SU-DHL-6 (cell line): Measurements from ENCODE around the gene EHBP1L1.

Source experiments
- H2AFZ ChIP-seq: fragments of 200-600 bp; sonication (generic); 2 replicates; pipeline ENCODE4 v1.6.1; 2014; ENCODE audit warnings: low read depth, mild to moderate bottlenecking, moderate library complexity, mixed read lengths, antibody characterized with exemption, low read length; ENCODE audit not compliant: severe bottlenecking
- H3F3A ChIP-seq: fragments of 200-600 bp; shearing (Covaris generic); 2 replicates; pipeline ENCODE4 v1.6.0; 2016; ENCODE audit warnings: antibody characterized with exemption, mild to moderate bottlenecking; ENCODE audit not compliant: insufficient read depth
- H3K27ac ChIP-seq: fragments of 200-600 bp; sonication (generic); 2 replicates; pipeline ENCODE4 v1.5.1; 2016; ENCODE audit warnings: low read depth, mild to moderate bottlenecking, low read length, moderate library complexity, mixed read lengths
- H3K27me3 ChIP-seq: fragments of 200-600 bp; sonication (generic), shearing (Covaris generic); 2 replicates; pipeline ENCODE4 v1.6.0; 2014; ENCODE audit warnings: mild to moderate bottlenecking, low read length
- H3K36me3 ChIP-seq: fragments of 200-600 bp; sonication (generic); 2 replicates; pipeline ENCODE4 v1.6.1; 2014; ENCODE audit warnings: mild to moderate bottlenecking, low read length, mixed read lengths
- H3K4me2 ChIP-seq: fragments of 300-600, 200-600 bp; shearing (Covaris generic), sonication (generic); 2 replicates; pipeline ENCODE4 v1.6.0; 2014; ENCODE audit warnings: low read length, low read depth, mild to moderate bottlenecking; ENCODE audit not compliant: poor library complexity, severe bottlenecking
- H3K4me3 ChIP-seq: fragments of 200-600 bp; sonication (generic); 2 replicates; pipeline ENCODE4 v1.5.1; 2014; ENCODE audit warnings: antibody characterized with exemption, low read length, mild to moderate bottlenecking, mixed read lengths; ENCODE audit not compliant: insufficient read depth, poor library complexity, severe bottlenecking
- H3K79me2 ChIP-seq: fragments of 200-600 bp; sonication (generic); 2 replicates; pipeline ENCODE4 v1.6.1; 2014; ENCODE audit warnings: mild to moderate bottlenecking, low read length, moderate library complexity; ENCODE audit not compliant: insufficient read depth
- H3K9ac ChIP-seq: fragments of 200-600 bp; sonication (generic); 2 replicates; pipeline ENCODE4 v1.7.0; 2014; ENCODE audit warnings: mild to moderate bottlenecking, low read length
- H3K9me2 ChIP-seq: fragments of 200-600 bp; sonication (generic); replicated peaks from 2 replicates; pipeline ENCODE4 v1.6.1; 2014; ENCODE audit warnings: low read length; ENCODE audit not compliant: insufficient read depth
- H3K9me3 ChIP-seq: fragments of 200-600 bp; sonication (generic); 2 replicates; pipeline ENCODE4 v1.6.1; 2014; ENCODE audit warnings: low read length, mixed read lengths; ENCODE audit not compliant: insufficient read depth
- H4K20me1 ChIP-seq: fragments of 200-600 bp; sonication (generic); 2 replicates; pipeline ENCODE4 v1.6.1; 2014; ENCODE audit warnings: low read depth, mild to moderate bottlenecking, antibody characterized with exemption, low read length, moderate library complexity, mixed read lengths
- CTCF ChIP-seq: fragments of 200-600 bp; sonication (generic); IDR thresholded peaks from one replicate; pipeline ENCODE4 v1.5.1; 2017; ENCODE audit warnings: antibody characterized with exemption, mild to moderate bottlenecking, low read length, moderate library complexity; ENCODE audit not compliant: insufficient read depth, poor library complexity, severe bottlenecking
- EZH2phosphoT487 ChIP-seq: fragments of 200-600 bp; sonication (generic), shearing (Covaris generic); conservative IDR thresholded peaks from 2 replicates; pipeline ENCODE4 v1.6.1; 2018; ENCODE audit warnings: mild to moderate bottlenecking, antibody characterized with exemption, low read length, moderate library complexity, mixed read lengths

Gene EHBP1L1

GRCh38 chr11:65599955-65600246, 24.0 kb downstream of the EHBP1L1 start:
- Histone ChIP-seq H3K9ac (no peak overlapping the region), H3K9me2 (no peaks in the 10 kb centered on the region), H3K36me3 (no peaks in the 10 kb centered on the region), H3K27me3 (no peaks in the 10 kb centered on the region), H3K79me2 (no peaks in the 10 kb centered on the region), H3K4me2 (no peak overlapping the region), H3K9me3 (no peaks in the 10 kb centered on the region), H3K27ac (no peak overlapping the region), H2AFZ (no peak overlapping the region), H3K4me3 (no peak overlapping the region), H4K20me1 (no peaks in the 10 kb centered on the region), H3F3A (no peaks in the 10 kb centered on the region)
- TF ChIP-seq EZH2phosphoT487 (no peak), CTCF (no peak)

GRCh38 chr11:65604258-65604657, 28.4 kb downstream of the EHBP1L1 start:
- Histone ChIP-seq H3K9me3 (no peaks in the 10 kb centered on the region), H3K4me3 (no peak overlapping the region), H3K27me3 (no peaks in the 10 kb centered on the region), H3K9me2 (no peaks in the 10 kb centered on the region), H4K20me1 (no peaks in the 10 kb centered on the region), H3K27ac (no peak overlapping the region), H2AFZ (no peak overlapping the region), H3K79me2 (no peaks in the 10 kb centered on the region), H3F3A (no peaks in the 10 kb centered on the region), H3K36me3 (no peaks in the 10 kb centered on the region), H3K9ac (no peak overlapping the region), H3K4me2 (no peak overlapping the region)
- no peak for TF ChIP-seq CTCF
- no peak for TF ChIP-seq EZH2phosphoT487

- H3F3A ChIP-seq, result no peaks in the 10 kb centered on the region
- H4K20me1 ChIP-seq, result no peaks in the 10 kb centered on the region
- no peaks in the 10 kb centered on the region for H3K9me3 ChIP-seq
- H3K9me2 ChIP-seq, result no peaks in the 10 kb centered on the region
- H3K4me3 ChIP-seq, result no peak overlapping the region
- H3K27ac ChIP-seq, result no peak overlapping the region
- H2AFZ ChIP-seq, result no peak overlapping the region
- H3K27me3 ChIP-seq, result no peaks in the 10 kb centered on the region
- H3K36me3 ChIP-seq, result no peaks in the 10 kb centered on the region
- H3K4me2 ChIP-seq, result no peak overlapping the region
- no peak for TF ChIP-seq CTCF
- no peak for TF ChIP-seq EZH2phosphoT487
- H3K79me2 ChIP-seq, result no peaks in the 10 kb centered on the region
- no peak overlapping the region for H3K9ac ChIP-seq
Measured at GRCh38 chr11:65606876-65607613, 31.2 kb downstream of the EHBP1L1 start.
